Measurements from ENCODE around the gene BOD1L1.

The BOD1L1 gene

GRCh38 chr4:13523591-13524503 is 103.7 kb downstream of the BOD1L1 start:
- Mint-ChIP-seq H3K27me3 (peaks cover 79% of the 10 kb centered on the region), H3K36me3 (ENCODE audit: low read depth) (peaks cover 7% of the 10 kb centered on the region), H3K4me1 (peaks cover 24% of the 10 kb centered on the region), H3K27ac (no peak overlapping the region), H3K4me3 (no peak overlapping the region), H3K9me3 (no peaks in the 10 kb centered on the region)
- DNase-seq (no peak), ATAC-seq (no peak)

- Mint-ChIP-seq H3K27me3 (peaks cover 74% of the 10 kb centered on the region), H3K4me3 (peak overlapping the region; percentile 8), H3K27ac (no peak overlapping the region)
Observed at GRCh38 chr4:13523105-13523477, 104.4 kb downstream of the BOD1L1 start.

GRCh38 chr4:13522282-13523104 is 105.0 kb downstream of the BOD1L1 start:
- DNase-seq (no peak), ATAC-seq (peak; percentile 36)
- no peaks in the 10 kb centered on the region for H3K9me3 Mint-ChIP-seq
- peaks cover 72% of the 10 kb centered on the region for H3K27me3 Mint-ChIP-seq
- peaks cover 7% of the 10 kb centered on the region for H3K36me3 Mint-ChIP-seq (ENCODE audit: low read depth)
- H3K4me3 Mint-ChIP-seq, result peak overlapping the region; percentile 8
- no peak overlapping the region for H3K27ac Mint-ChIP-seq
- H3K4me1 Mint-ChIP-seq, result peaks cover 14% of the 10 kb centered on the region

More at GRCh38 chr4:13523105-13523477, 104.4 kb downstream of the BOD1L1 start:
- ATAC-seq (no peak), DNase-seq (no peak)
- peaks cover 7% of the 10 kb centered on the region for H3K36me3 Mint-ChIP-seq (ENCODE audit: low read depth)
- no peaks in the 10 kb centered on the region for H3K9me3 Mint-ChIP-seq
- H3K4me1 Mint-ChIP-seq, result peaks cover 16% of the 10 kb centered on the region

GRCh38 chr4:13521047-13521446 is 106.5 kb downstream of the BOD1L1 start:
- ATAC-seq, result no peak
- Mint-ChIP-seq H3K27ac (no peak overlapping the region), H3K4me1 (peaks cover 9% of the 10 kb centered on the region), H3K9me3 (no peaks in the 10 kb centered on the region), H3K4me3 (no peak overlapping the region), H3K36me3 (ENCODE audit: low read depth) (peaks cover 7% of the 10 kb centered on the region), H3K27me3 (peaks cover 65% of the 10 kb centered on the region)
- DNase-seq, result no peak
